Thoracic aorta (tissue), 2 donors: ENCODE results near the gene AUTS2. TPM values are rescaled to one million over a fixed set of nuclear protein-coding genes. Genes with fewer than 3 reads are reported as not detected.

Source experiments
- ATAC-seq: fragments of 150-250 bp; one replicate; pipeline ENCODE4 v1.8.0; 2017; ENCODE audit warnings: low read depth; ENCODE audit not compliant: insufficient number of reproducible peaks, low FRiP score
- DNase-seq: peaks from one replicate; pipeline ENCODE4 v3.0.0-alpha.2; 2020; ENCODE audit warnings: low spot score
- H3K27ac ChIP-seq, 2 donors: fragments of 200-600 bp; sonication (generic); 1 replicate in 1 of 2; 2 replicates in 1 of 2; pipeline ENCODE4 v1.5.1; 2016; ENCODE audit warnings: mild to moderate bottlenecking in 2 of 2, moderate library complexity in 2 of 2
- H3K27me3 ChIP-seq: fragments of 200-600 bp; sonication (generic); replicated peaks from 2 replicates; pipeline ENCODE4 v1.6.0; 2016; ENCODE audit warnings: mild to moderate bottlenecking; ENCODE audit not compliant: insufficient read depth
- H3K36me3 ChIP-seq: fragments of 200-600 bp; sonication (generic); one replicate; pipeline ENCODE4 v1.5.1; 2016
- H3K4me1 ChIP-seq, 2 donors: fragments of 200-600 bp; sonication (generic); 1 replicate in 1 of 2; 2 replicates in 1 of 2; pipeline versions ENCODE4 v1.5.1 to v1.6.0; 2016; ENCODE audit warnings: low read depth in 2 of 2, mild to moderate bottlenecking in 1 of 2; ENCODE audit not compliant: control insufficient read depth in 1 of 2
- H3K4me3 ChIP-seq: fragments of 200-600 bp; sonication (generic); 2 replicates; pipeline ENCODE4 v1.5.1; 2016; ENCODE audit warnings: mild to moderate bottlenecking
- H3K9me3 ChIP-seq: fragments of 200-600 bp; sonication (generic); 2 replicates; pipeline ENCODE4 v1.5.1; 2016
- total RNA-seq, 2 donors: library from RNA; depleted of rRNA; stranded (reverse); fragments of >200 nt; gene quantifications; one replicate each; pipeline versions ENCODE4 v1.1.0 to v1.2.3, GENCODE V29; 2016
- TF ChIP-seq, protein P1 (sequence below): fragments of 200-600 bp; sonication (generic); IDR thresholded peaks from one replicate; pipeline ENCODE4 v1.5.1; 2019; ENCODE audit warnings: antibody characterized with exemption

The AUTS2 gene
- total RNA-seq, 2 donors from 2014 or later: 49.4 to 101 TPM

DNA sequence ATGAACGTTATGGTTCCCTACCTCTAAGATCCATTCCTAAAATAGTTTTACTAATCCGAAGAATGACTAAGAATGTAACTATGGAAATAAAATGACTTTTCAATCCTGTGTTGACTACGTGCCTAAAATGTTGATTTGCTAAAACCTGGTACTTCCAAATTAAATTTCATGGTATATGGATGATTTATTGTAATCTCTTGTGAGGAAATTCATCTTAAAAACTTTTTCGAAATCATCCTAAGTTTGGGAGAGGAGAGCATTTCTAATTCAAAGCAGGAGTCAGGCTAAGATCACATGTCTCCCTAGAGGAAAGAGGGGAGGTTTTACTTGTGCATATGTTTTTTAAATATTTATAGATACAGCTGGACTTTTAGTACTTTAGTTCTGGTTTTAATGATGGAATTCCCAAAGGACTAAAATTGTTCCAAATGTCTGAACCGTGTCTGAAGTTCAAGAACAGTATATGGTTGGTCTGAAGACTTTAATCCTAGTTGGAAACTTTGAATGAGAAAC is 483.9 kb downstream of the AUTS2 start:
- no peaks in the 10 kb centered on the region for H3K36me3 ChIP-seq
- DNase-seq (no peak), ATAC-seq (no peak)
- no peaks in the 10 kb centered on the region for H3K9me3 ChIP-seq
- H3K27ac ChIP-seq: no peak overlapping the region
- TF ChIP-seq, protein P1, sequence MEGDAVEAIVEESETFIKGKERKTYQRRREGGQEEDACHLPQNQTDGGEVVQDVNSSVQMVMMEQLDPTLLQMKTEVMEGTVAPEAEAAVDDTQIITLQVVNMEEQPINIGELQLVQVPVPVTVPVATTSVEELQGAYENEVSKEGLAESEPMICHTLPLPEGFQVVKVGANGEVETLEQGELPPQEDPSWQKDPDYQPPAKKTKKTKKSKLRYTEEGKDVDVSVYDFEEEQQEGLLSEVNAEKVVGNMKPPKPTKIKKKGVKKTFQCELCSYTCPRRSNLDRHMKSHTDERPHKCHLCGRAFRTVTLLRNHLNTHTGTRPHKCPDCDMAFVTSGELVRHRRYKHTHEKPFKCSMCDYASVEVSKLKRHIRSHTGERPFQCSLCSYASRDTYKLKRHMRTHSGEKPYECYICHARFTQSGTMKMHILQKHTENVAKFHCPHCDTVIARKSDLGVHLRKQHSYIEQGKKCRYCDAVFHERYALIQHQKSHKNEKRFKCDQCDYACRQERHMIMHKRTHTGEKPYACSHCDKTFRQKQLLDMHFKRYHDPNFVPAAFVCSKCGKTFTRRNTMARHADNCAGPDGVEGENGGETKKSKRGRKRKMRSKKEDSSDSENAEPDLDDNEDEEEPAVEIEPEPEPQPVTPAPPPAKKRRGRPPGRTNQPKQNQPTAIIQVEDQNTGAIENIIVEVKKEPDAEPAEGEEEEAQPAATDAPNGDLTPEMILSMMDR: no peak
- H3K4me1 ChIP-seq: no peaks in the 10 kb centered on the region
- no peak overlapping the region for H3K4me3 ChIP-seq
- H3K27me3 ChIP-seq: no peaks in the 10 kb centered on the region

DNA sequence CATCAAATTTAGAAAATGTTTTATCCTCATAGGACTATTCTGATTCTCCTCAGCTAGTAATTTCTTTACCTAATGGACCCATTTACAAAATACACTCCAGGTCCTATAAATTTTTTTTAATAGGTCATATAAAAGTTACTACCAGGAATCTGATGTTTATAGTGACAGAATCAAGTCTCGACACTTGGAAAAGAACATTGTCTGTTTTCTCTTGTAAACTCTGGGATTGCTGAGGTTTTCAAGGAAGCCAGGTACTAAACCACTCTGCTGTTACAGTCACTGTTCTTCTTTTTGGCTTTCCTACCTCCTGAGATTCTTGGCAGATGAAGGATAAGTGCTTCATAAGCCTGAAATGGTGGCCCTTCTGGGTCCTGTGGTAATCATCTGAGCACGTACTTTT is 493.1 kb downstream of the AUTS2 start:
- H3K27me3 ChIP-seq: no peaks in the 10 kb centered on the region
- H3K36me3 ChIP-seq: no peaks in the 10 kb centered on the region
- no peaks in the 10 kb centered on the region for H3K4me1 ChIP-seq
- no peak overlapping the region for H3K4me3 ChIP-seq
- no peak for DNase-seq
- H3K9me3 ChIP-seq: no peaks in the 10 kb centered on the region
- H3K27ac ChIP-seq: no peak overlapping the region
- TF ChIP-seq, protein P1: no peak
- ATAC-seq: no peak

DNA sequence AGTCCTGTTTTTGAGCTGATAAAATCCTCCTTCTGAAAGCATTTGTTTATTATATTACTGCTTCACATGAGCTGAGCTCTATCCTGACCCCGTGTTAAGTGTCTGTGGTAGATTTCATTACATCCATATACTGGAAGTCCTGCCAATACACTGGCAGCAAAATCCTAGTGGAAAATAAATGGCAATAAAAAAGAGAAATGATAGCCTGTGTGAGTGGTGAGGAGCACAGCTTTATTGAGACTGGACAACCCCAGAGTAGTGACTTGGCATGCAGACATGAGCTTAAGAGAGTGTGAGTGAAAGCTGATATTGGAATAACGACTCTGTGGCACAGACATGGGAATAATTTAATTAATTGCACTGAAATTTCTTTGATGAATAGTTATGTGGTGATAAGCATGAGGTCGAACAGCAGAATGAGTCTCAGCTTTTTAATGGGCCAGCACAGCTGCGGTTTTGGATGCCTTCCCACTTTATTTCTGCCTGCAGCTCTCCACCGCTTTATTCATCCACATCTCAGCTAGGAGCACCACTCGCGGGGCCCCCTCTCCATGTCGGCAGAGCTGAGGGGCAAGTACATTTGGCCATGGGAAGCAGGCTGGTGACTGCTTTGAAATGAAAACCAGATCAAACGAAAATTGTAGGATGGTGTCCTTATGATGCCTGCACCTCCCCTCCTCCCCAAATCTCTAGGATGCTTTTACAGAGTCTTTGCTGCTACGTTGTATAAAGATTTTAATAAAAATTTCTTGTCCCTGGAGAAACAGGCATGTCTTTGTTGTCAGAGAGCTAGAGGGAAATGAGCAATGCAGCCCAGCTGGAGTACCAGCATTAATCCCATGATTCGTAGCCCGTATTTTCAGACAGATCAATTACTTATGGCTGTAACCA is 494.3 kb downstream of the AUTS2 start:
- no peaks in the 10 kb centered on the region for H3K36me3 ChIP-seq
- ATAC-seq (no peak), DNase-seq (no peak)
- H3K9me3 ChIP-seq: no peaks in the 10 kb centered on the region
- H3K4me3 ChIP-seq: no peak overlapping the region
- H3K27me3 ChIP-seq: no peaks in the 10 kb centered on the region
- TF ChIP-seq, protein P1: no peak
- no peaks in the 10 kb centered on the region for H3K4me1 ChIP-seq
- no peak overlapping the region for H3K27ac ChIP-seq

DNA sequence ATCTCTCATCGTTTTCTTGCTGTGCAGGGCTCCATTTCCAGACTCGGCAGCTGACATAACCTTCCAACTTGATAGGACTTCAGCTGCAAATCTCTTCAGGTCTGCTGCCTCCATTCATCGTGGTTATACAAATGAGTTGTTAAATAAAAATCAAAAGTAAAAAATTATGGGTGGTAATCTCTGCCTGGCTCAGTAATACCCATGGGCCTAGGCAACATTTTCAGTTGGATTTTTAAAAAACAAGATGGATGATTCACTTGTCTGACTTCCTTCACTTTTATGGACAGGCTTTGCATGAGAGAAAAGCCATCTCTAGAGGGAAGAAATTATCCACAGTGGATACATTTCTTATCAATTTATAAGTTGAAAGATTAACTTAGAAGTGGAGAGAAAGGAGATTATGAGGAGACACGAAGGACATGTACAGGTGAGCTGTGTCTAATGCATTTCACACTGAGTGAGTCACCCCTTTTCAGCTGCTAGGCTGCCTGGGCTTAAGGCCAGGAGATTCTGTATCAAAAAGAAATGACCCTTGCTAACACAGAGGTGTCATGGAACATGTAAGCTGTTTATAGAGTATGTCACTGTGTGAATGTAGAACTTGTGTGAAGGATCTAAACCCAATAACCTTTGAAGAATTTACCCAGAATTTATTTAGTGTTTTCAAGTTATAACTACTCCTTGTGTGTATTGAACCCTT is 495.1 kb downstream of the AUTS2 start:
- Histone ChIP-seq H3K4me1 (peaks cover 0 to 3% of the 10 kb centered on the region in 2 donors), H3K36me3 (no peaks in the 10 kb centered on the region), H3K27me3 (no peaks in the 10 kb centered on the region), H3K9me3 (no peaks in the 10 kb centered on the region), H3K27ac (no peak overlapping the region), H3K4me3 (no peak overlapping the region)
- TF ChIP-seq, protein P1: no peak
- DNase-seq (no peak), ATAC-seq (no peak)

DNA sequence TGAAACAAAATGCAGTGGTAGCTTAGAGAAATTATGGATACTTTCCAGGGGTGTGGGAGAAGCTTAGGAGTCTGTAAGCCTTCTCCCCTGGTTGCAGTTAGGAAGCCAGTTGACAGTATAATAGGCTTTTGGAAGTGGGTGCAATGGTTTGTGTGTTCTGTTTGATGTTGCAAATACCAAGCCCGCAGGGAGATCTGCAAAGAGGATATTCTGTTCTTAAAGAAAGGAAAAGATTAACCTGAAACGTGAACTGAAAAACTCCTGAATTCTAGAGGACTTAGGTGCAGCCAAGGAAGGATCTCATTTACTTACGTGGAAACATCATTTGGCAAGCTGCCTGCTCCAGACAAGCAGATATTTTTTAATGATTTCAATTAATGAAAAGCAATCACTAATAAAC is 496.6 kb downstream of the AUTS2 start:
- Histone ChIP-seq H3K27me3 (no peaks in the 10 kb centered on the region), H3K4me1 (peaks cover 12 to 16% of the 10 kb centered on the region in 2 donors), H3K9me3 (no peaks in the 10 kb centered on the region), H3K27ac (no peak overlapping the region), H3K4me3 (no peak overlapping the region), H3K36me3 (no peaks in the 10 kb centered on the region)
- ATAC-seq (no peak), DNase-seq (no peak)
- TF ChIP-seq, protein P1: no peak
